Measurements from ENCODE around the gene HMGA1. TPM values are rescaled to one million over a fixed set of nuclear protein-coding genes. Genes with fewer than 3 reads are reported as not detected.

The HMGA1 gene
- total RNA-seq, 1 experiment from 2014 or later = 2,446 TPM

DNA sequence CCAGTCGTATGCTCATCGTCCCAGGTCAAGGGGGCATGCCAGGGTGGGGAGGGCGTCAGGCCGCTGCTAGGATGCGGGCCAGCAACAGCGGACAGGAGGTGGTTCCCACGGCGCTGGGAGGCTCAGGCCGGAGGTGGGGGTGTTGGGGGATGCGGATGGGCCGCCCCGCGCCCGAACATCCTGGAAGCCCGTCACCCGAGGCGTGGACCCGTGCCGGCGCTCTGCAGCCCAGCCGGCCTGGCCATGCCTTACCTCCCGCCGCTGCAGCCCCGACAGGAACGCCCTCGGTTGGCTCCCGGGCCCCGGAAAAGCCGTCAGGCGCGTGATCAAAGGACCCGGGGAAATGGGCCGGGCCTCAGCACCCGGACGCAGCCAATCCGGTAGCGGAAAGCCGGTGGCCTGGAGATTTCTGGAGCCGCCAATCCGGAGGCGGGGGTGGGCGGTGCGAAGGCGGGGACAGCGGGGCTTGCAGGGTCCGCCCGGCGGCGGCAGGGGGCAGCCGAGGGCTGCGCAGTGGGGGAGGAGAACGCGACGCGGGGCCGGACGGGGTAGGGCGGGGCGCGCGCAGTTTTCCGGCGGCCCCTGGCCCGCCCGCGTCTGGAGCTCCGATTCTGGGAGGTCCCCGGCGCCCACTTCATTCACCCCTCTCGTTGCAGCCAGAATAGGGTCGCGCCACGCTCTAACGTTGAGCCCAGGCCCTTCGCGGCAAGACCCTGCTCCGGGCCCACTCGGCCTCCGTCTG is 12.2 kb downstream of the HMGA1 start, which contains the start of gene SMIM29 (continued):
- TF ChIP-seq, protein P1, sequence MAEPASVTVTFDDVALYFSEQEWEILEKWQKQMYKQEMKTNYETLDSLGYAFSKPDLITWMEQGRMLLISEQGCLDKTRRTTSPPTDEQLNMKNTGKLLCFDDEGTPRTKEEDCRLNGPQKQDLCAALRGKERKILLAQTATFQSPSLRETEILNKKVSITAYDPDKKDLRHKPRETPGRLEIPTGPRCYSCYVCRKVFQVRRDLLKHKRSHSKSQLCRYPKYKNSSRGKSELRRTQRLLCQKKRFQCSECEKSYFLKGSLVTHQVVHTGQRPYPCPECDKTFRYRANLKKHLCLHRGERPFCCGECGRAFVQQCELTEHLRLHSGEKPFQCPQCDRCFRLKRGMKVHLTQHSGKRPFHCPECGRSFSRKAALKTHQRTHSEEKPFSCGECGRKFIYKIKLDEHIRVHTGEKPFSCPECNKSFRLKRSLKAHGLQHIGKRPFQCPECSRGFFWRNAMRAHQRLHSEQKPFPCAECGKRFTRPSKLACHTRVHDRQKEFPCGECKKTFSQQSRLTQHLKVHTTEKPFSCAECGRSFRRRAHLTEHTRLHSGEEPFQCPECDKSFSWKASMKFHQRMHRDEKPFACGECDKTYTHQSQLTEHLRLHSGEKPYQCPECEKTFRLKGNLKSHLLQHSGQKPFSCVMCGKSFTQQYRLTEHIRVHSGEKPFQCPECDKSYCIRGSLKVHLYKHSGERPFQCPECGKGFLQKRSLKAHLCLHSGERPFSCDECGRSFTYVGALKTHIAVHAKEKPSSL (CRISPR knock-in tag; conservative IDR thresholded peaks at IDR 0.05) = no peak
- TF ChIP-seq SP1 (CRISPR knock-in tag; conservative IDR thresholded peaks at IDR 0.05) = peak; percentile 74
- TF ChIP-seq, protein P2, sequence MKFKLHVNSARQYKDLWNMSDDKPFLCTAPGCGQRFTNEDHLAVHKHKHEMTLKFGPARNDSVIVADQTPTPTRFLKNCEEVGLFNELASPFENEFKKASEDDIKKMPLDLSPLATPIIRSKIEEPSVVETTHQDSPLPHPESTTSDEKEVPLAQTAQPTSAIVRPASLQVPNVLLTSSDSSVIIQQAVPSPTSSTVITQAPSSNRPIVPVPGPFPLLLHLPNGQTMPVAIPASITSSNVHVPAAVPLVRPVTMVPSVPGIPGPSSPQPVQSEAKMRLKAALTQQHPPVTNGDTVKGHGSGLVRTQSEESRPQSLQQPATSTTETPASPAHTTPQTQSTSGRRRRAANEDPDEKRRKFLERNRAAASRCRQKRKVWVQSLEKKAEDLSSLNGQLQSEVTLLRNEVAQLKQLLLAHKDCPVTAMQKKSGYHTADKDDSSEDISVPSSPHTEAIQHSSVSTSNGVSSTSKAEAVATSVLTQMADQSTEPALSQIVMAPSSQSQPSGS (CRISPR knock-in tag; IDR thresholded peaks at IDR 0.05; ENCODE audit: borderline replicate concordance, low read depth) = no peak
- no peak for TF ChIP-seq CBFB (CRISPR knock-in tag; IDR thresholded peaks at IDR 0.05; ENCODE audit: low read depth)
- TF ChIP-seq, protein P3, sequence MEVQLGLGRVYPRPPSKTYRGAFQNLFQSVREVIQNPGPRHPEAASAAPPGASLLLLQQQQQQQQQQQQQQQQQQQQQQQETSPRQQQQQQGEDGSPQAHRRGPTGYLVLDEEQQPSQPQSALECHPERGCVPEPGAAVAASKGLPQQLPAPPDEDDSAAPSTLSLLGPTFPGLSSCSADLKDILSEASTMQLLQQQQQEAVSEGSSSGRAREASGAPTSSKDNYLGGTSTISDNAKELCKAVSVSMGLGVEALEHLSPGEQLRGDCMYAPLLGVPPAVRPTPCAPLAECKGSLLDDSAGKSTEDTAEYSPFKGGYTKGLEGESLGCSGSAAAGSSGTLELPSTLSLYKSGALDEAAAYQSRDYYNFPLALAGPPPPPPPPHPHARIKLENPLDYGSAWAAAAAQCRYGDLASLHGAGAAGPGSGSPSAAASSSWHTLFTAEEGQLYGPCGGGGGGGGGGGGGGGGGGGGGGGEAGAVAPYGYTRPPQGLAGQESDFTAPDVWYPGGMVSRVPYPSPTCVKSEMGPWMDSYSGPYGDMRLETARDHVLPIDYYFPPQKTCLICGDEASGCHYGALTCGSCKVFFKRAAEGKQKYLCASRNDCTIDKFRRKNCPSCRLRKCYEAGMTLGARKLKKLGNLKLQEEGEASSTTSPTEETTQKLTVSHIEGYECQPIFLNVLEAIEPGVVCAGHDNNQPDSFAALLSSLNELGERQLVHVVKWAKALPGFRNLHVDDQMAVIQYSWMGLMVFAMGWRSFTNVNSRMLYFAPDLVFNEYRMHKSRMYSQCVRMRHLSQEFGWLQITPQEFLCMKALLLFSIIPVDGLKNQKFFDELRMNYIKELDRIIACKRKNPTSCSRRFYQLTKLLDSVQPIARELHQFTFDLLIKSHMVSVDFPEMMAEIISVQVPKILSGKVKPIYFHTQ (CRISPR knock-in tag; IDR thresholded peaks at IDR 0.05) = no peak
- TF ChIP-seq NFYB (CRISPR knock-in tag; conservative IDR thresholded peaks at IDR 0.05; ENCODE audit: low read depth) = 0 out of 2 replicates have a peak, but pooled peaks have one; percentile 41
- TF ChIP-seq ATF1 (CRISPR knock-in tag; IDR thresholded peaks at IDR 0.05) = no peak
- no peak for TF ChIP-seq TP53 (CRISPR knock-in tag; IDR thresholded peaks at IDR 0.05)
- TF ChIP-seq CREM (CRISPR knock-in tag; IDR thresholded peaks at IDR 0.05) = 0 out of 2 replicates have a peak, but pooled peaks have one; percentile 49
- no peak for TF ChIP-seq NR2C2 (CRISPR knock-in tag; IDR thresholded peaks at IDR 0.05)
- TF ChIP-seq SMAD4 (CRISPR knock-in tag; IDR thresholded peaks at IDR 0.05) = no peak
- no peak for TF ChIP-seq ZNF138 (CRISPR knock-in tag; conservative IDR thresholded peaks at IDR 0.05)
- TF ChIP-seq, protein P4, sequence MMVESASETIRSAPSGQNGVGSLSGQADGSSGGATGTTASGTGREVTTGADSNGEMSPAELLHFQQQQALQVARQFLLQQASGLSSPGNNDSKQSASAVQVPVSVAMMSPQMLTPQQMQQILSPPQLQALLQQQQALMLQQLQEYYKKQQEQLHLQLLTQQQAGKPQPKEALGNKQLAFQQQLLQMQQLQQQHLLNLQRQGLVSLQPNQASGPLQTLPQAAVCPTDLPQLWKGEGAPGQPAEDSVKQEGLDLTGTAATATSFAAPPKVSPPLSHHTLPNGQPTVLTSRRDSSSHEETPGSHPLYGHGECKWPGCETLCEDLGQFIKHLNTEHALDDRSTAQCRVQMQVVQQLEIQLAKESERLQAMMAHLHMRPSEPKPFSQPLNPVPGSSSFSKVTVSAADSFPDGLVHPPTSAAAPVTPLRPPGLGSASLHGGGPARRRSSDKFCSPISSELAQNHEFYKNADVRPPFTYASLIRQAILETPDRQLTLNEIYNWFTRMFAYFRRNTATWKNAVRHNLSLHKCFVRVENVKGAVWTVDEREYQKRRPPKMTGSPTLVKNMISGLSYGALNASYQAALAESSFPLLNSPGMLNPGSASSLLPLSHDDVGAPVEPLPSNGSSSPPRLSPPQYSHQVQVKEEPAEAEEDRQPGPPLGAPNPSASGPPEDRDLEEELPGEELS (CRISPR knock-in tag; IDR thresholded peaks at IDR 0.05) = 0 out of 2 replicates have a peak, but pooled peaks have one; percentile 31
- peak; percentile 65 for TF ChIP-seq CTCF (IDR thresholded peaks at IDR 0.05)
- no peak for TF ChIP-seq TEAD4 (CRISPR knock-in tag; IDR thresholded peaks at IDR 0.05)
- TF ChIP-seq NR3C1 (CRISPR knock-in tag; conservative IDR thresholded peaks at IDR 0.05; ENCODE audit: low read depth) = no peak
- 0 out of 2 replicates have a peak, but pooled peaks have one; percentile 17 for TF ChIP-seq TEAD1 (CRISPR knock-in tag; IDR thresholded peaks at IDR 0.05)
- TF ChIP-seq NR1H2 (CRISPR knock-in tag; IDR thresholded peaks at IDR 0.05) = no peak
- TF ChIP-seq ZNF416 (CRISPR knock-in tag; IDR thresholded peaks at IDR 0.05) = no peak; the same call in 1 of the 2 replicates
- TF ChIP-seq, protein P5, sequence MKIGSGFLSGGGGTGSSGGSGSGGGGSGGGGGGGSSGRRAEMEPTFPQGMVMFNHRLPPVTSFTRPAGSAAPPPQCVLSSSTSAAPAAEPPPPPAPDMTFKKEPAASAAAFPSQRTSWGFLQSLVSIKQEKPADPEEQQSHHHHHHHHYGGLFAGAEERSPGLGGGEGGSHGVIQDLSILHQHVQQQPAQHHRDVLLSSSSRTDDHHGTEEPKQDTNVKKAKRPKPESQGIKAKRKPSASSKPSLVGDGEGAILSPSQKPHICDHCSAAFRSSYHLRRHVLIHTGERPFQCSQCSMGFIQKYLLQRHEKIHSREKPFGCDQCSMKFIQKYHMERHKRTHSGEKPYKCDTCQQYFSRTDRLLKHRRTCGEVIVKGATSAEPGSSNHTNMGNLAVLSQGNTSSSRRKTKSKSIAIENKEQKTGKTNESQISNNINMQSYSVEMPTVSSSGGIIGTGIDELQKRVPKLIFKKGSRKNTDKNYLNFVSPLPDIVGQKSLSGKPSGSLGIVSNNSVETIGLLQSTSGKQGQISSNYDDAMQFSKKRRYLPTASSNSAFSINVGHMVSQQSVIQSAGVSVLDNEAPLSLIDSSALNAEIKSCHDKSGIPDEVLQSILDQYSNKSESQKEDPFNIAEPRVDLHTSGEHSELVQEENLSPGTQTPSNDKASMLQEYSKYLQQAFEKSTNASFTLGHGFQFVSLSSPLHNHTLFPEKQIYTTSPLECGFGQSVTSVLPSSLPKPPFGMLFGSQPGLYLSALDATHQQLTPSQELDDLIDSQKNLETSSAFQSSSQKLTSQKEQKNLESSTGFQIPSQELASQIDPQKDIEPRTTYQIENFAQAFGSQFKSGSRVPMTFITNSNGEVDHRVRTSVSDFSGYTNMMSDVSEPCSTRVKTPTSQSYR (CRISPR knock-in tag; IDR thresholded peaks at IDR 0.05) = no peak
- TF ChIP-seq, protein P6, sequence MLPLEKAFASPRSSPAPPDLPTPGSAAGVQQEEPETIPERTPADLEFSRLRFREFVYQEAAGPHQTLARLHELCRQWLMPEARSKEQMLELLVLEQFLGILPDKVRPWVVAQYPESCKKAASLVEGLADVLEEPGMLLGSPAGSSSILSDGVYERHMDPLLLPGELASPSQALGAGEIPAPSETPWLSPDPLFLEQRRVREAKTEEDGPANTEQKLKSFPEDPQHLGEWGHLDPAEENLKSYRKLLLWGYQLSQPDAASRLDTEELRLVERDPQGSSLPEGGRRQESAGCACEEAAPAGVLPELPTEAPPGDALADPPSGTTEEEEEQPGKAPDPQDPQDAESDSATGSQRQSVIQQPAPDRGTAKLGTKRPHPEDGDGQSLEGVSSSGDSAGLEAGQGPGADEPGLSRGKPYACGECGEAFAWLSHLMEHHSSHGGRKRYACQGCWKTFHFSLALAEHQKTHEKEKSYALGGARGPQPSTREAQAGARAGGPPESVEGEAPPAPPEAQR (CRISPR knock-in tag; IDR thresholded peaks at IDR 0.05) = no peak
- TF ChIP-seq OVOL2 (CRISPR knock-in tag; IDR thresholded peaks at IDR 0.05; ENCODE audit: borderline replicate concordance) = no peak
- no peak for TF ChIP-seq JAZF1 (CRISPR knock-in tag; IDR thresholded peaks at IDR 0.05)

Measured in WTC11 (cell line).